Fibroblast of pulmonary artery (primary cell): ENCODE results near the gene ZNF410.
"Not testable (repeated sequence)": the region's sequence is repeated elsewhere in the genome, so short reads cannot be mapped to it uniquely, and the experiment has no call there.

ENCODE experiments used
- DNase-seq: peaks from one replicate; pipeline ENCODE4 v3.0.0-alpha.2; 2010; ENCODE audit warnings: low read depth
- H3K4me3 ChIP-seq: replicated peaks from 2 replicates; pipeline ENCODE4 v1.5.1; 2011; ENCODE audit warnings: low read depth, mild to moderate bottlenecking, control low read depth, low read length, moderate library complexity
- CTCF ChIP-seq: IDR thresholded peaks from 2 replicates; pipeline ENCODE4 v1.5.1; 2011; ENCODE audit warnings: mild to moderate bottlenecking, control low read depth, low read length, inconsistent platforms; ENCODE audit errors: missing control alignments

ZNF410 gene

DNA sequence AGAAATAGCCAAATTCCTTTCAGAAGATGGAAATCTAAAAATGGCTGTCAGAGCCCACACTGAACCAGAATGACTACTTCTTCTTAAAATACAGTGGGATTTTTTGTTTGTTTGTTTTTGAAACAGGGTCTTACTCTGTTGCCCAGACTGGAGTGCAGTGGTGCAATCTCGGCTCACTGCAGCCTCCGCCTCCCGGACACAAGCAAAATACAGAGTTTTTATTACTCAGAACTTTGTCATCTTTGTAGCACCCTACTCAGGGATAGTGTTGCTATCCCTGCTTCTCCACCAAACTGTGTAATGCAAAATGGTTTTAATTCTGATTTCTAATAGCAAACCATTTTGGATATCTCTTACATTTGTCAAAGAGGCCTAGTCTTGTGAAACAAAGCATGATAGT is 16.4 kb downstream of the ZNF410 start:
- H3K4me3 ChIP-seq: no peak overlapping the region
- no peak for DNase-seq
- TF ChIP-seq CTCF: no peak

- DNase-seq: no peak
- no peak for TF ChIP-seq CTCF
- H3K4me3 ChIP-seq: no peak overlapping the region
Observed at GRCh38 chr14:73909681-73910080, 23.0 kb downstream of the ZNF410 start.

DNA sequence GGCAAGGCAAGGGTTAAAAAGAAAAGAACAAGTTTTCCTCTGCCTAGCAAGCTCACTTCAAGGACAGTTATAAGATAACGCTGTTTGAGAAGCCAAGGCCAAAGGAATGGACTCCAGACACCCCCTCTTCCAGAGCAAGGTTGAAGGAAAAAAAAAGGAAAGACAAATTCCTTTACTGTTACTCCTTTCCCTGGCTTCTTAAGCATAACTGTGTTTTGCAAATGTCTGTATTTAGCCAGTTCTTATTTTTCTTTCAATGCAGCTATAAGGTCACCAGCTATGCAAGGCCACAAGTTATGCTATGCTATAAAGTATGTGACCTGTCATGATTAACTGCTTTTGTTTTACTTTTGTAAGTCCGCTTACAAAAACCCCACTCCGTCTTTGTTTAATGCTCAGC is 26.6 kb downstream of the ZNF410 start:
- peak; percentile 48 for DNase-seq
- H3K4me3 ChIP-seq: no peak overlapping the region
- no peak for TF ChIP-seq CTCF

DNA sequence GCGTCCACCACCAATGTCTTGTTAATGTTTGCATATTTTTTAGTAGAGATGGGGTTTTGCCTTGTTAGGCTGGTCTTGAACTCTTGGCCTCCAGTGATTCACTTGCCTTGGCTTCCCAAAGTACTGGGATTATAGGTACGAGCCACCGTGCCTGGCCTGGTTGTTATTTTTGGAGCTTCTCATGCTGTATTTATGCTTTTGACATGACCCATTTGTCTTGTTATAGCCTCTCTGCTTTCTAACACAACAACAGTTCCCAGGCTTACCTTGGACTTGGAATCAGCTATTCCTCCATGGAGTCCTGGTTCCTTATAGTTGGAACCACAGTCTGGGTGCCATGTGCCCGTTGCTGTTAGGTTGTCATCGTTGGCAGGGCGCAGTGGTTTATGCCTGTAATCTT is 29.7 kb downstream of the ZNF410 start:
- no peak for TF ChIP-seq CTCF
- DNase-seq: no peak
- H3K4me3 ChIP-seq: no peak overlapping the region

DNA sequence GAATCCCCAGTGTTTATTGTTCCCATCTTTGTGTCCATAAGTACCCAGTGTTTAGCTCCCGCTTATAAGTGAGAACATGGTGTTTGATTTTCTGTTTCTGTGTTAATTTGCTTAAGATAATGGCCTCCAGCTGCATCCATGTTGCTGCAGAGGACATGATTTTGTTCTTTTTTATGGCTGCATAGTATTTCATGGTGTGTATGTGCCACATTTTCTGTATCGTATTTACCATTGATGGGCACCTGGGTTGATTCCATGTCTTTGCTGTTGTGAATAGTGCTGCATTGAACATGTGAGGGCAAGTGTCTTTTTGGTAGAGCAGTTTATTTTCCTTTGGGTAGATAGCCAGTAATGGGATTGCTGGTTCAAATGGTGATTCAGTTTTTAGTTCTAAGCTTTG is 32.8 kb downstream of the ZNF410 start:
- not testable (repeated sequence) for H3K4me3 ChIP-seq

GRCh38 chr14:73924337-73924736 is 37.7 kb downstream of the ZNF410 start:
- no peak for DNase-seq
- no peak for TF ChIP-seq CTCF
- no peak overlapping the region for H3K4me3 ChIP-seq

More for the DNA sequence above, 32.8 kb downstream of the ZNF410 start:
- not testable (repeated sequence) for DNase-seq

GRCh38 chr14:73935666-73936065 is 49.0 kb downstream of the ZNF410 start:
- TF ChIP-seq CTCF: peak; percentile 36
- peak; percentile 26 for DNase-seq
- H3K4me3 ChIP-seq: no peak overlapping the region

DNA sequence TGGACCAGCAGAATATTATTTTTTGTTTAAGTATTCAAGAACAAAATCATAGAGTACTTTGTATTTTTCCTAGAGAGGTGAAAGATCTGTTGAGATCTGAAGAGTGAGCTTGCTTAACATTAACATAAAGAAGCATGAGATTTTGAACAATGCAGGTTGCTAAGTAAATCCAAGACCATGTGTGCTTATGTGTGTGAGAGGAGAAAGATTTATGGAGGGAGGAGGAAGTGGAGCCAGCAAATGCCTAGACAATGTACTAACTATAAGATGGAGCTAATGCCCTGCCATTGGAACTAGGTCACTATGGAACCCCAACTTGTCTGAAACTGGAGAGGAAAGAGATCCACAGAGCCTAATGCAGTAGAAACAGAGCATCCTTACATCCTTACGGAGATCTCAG is 49.9 kb downstream of the ZNF410 start:
- H3K4me3 ChIP-seq: no peak overlapping the region
- DNase-seq: no peak
- TF ChIP-seq CTCF: no peak
